HCT116 (cell line): ENCODE results near the gene SAPCD2. TPM values are rescaled to one million over a fixed set of nuclear protein-coding genes. Genes with fewer than 3 reads are reported as not detected.

Source experiments
- ATAC-seq: fragments of 200-7000 bp; cut with Tn5 transposase; 2 replicates; pipeline ENCODE4 v1.9.1; 2020; ENCODE audit warnings: mild to moderate bottlenecking, moderate library complexity
- BruUV-seq: library from RNA; stranded (reverse); fragments of 400-500 nt; replicated peaks from 2 replicates; lab custom pipeline; 2021; lab: Mats Ljungman, UMichigan
- CTCF ChIA-PET: fragments of 300-600 bp; sonication (Branson Sonifier 250); formaldehyde crosslinking; loops from one replicate; lab custom pipeline; 2021; ENCODE audit warnings: antibody characterized with exemption; lab: Charles Lee
- POLR2A ChIA-PET: fragments of 300-600, 350-600 bp; sonication (Branson Sonifier 250); formaldehyde crosslinking; loops from one replicate; lab custom pipeline; 2021; ENCODE audit warnings: antibody characterized with exemption; lab: Charles Lee
- RAD21 ChIA-PET, 2 experiments: fragments of 300-600 bp; sonication (Branson Sonifier 250); formaldehyde crosslinking; loops; one replicate each; lab custom pipeline; 2023; ENCODE audit warnings: low total read pairs in 2 of 2; ENCODE audit not compliant: uncharacterized antibody in 2 of 2, unreplicated experiment in 2 of 2, low non-redundant PET in 1 of 2; lab: Charles Lee
- DNase-seq: peaks from one replicate; pipeline ENCODE4 v3.0.0-alpha.2; 2010; ENCODE audit warnings: low read depth, low spot score
- H2AFZ ChIP-seq: fragments of 200-600 bp; shearing (Covaris generic), sonication (generic); 2 replicates; pipeline ENCODE4 v1.6.1; 2017; ENCODE audit warnings: low read depth, mixed run types, mixed read lengths, antibody characterized with exemption, low read length; ENCODE audit not compliant: poor library complexity, severe bottlenecking
- H3K27ac ChIP-seq: 2 replicates; pipeline ENCODE4 v1.5.1; 2012; ENCODE audit warnings: low read depth, low read length
- H3K27me3 ChIP-seq: fragments of 200-600 bp; sonication (generic); 2 replicates; pipeline ENCODE4 v1.6.1; 2016; ENCODE audit warnings: mixed run types, low read length, mixed read lengths; ENCODE audit not compliant: insufficient read depth
- H3K36me3 ChIP-seq, 2 experiments: fragments of 200-500 bp in 1 of 2; fragments of 200-600 bp in 1 of 2; sonication (Bioruptor generic) in 1 of 2; sonication (generic) in 1 of 2; 2 replicates each; pipeline versions ENCODE4 v1.5.1 to v1.6.1; 2014 to 2016; ENCODE audit warnings: low read length in 2 of 2, inconsistent platforms in 1 of 2, mixed read lengths in 1 of 2, mixed run types in 1 of 2; ENCODE audit not compliant: insufficient read depth in 2 of 2, control insufficient read depth in 1 of 2
- H3K4me1 ChIP-seq, 2 experiments: fragments of 200-600 bp in 1 of 2; sonication (generic) in 1 of 2; 2 replicates each; pipeline versions ENCODE4 v1.5.1 to v1.6.1; 2012 to 2017; ENCODE audit warnings: low read length in 2 of 2, inconsistent platforms in 1 of 2, mild to moderate bottlenecking in 1 of 2, mixed read lengths in 1 of 2, mixed run types in 1 of 2, moderate library complexity in 1 of 2; ENCODE audit not compliant: insufficient read depth in 2 of 2, control insufficient read depth in 1 of 2
- H3K4me2 ChIP-seq: fragments of 200-600 bp; sonication (generic); 2 replicates; pipeline ENCODE4 v1.6.1; 2017; ENCODE audit warnings: mixed run types, low read length, mixed read lengths
- H3K4me3 ChIP-seq, 2 experiments: fragments of 200-600 bp in 1 of 2; sonication (generic) in 1 of 2; replicated peaks in 1 of 2; 2 replicates each; pipeline ENCODE4 v1.5.1; 2011 to 2016; ENCODE audit warnings: low read length in 2 of 2, control low read depth in 1 of 2, low read depth in 1 of 2, mild to moderate bottlenecking in 1 of 2, mixed read lengths in 1 of 2, mixed run types in 1 of 2
- H3K79me2 ChIP-seq: fragments of 200-600 bp; sonication (generic); 2 replicates; pipeline ENCODE4 v1.6.1; 2017; ENCODE audit warnings: mild to moderate bottlenecking, mixed run types, low read length, moderate library complexity, mixed read lengths; ENCODE audit not compliant: insufficient read depth
- H3K9ac ChIP-seq: fragments of 200-600 bp; sonication (generic); 2 replicates; pipeline ENCODE4 v1.6.1; 2016; ENCODE audit warnings: low read length, mixed read lengths
- H3K9me2 ChIP-seq: fragments of 200-600 bp; sonication (generic), shearing (Covaris generic); 2 replicates; pipeline ENCODE4 v1.6.1; 2017; ENCODE audit warnings: mixed run types, mild to moderate bottlenecking, moderate library complexity; ENCODE audit not compliant: insufficient read depth
- H3K9me3 ChIP-seq, 2 experiments: fragments of 200-500 bp in 1 of 2; fragments of 200-600 bp in 1 of 2; sonication (Bioruptor generic) in 1 of 2; sonication (generic) in 1 of 2; 2 replicates each; pipeline ENCODE4 v1.6.1; 2014 to 2017; ENCODE audit warnings: low read length in 2 of 2, mixed read lengths in 2 of 2, inconsistent platforms in 1 of 2, low read depth in 1 of 2, mild to moderate bottlenecking in 1 of 2, mixed run types in 1 of 2, moderate library complexity in 1 of 2; ENCODE audit not compliant: control insufficient read depth in 1 of 2, insufficient read depth in 1 of 2
- H4K20me1 ChIP-seq: fragments of 200-600 bp; sonication (generic), shearing (Covaris generic); 2 replicates; pipeline ENCODE4 v1.6.1; 2017; ENCODE audit warnings: mixed run types, mild to moderate bottlenecking, moderate library complexity; ENCODE audit not compliant: insufficient read depth
- CBX3 ChIP-seq: IDR thresholded peaks from 2 replicates; pipeline ENCODE4 v1.6.1; 2012; ENCODE audit warnings: low read depth
- CEBPB ChIP-seq: IDR thresholded peaks from 2 replicates; pipeline ENCODE4 v1.6.1; 2012; ENCODE audit warnings: low read depth
- CTCF ChIP-seq, 3 experiments: fragments of 200-600 bp in 1 of 3; sonication (generic) in 1 of 3; IDR thresholded peaks in 2 of 3; conservative IDR thresholded peaks in 1 of 3; 2 replicates each; pipeline ENCODE4 v1.5.1; 2012 to 2017; ENCODE audit warnings: low read depth in 2 of 3, low read length in 2 of 3, antibody characterized with exemption in 1 of 3, borderline replicate concordance in 1 of 3, control low read depth in 1 of 3, mild to moderate bottlenecking in 1 of 3, mixed read lengths in 1 of 3, mixed run types in 1 of 3, moderate library complexity in 1 of 3; ENCODE audit not compliant: insufficient read depth in 1 of 3
- EGR1 ChIP-seq: IDR thresholded peaks from 2 replicates; pipeline ENCODE4 v1.6.1; 2012; ENCODE audit warnings: low read depth
- EZH2 ChIP-seq: fragments of 200-600 bp; sonication (generic); IDR thresholded peaks from 2 replicates; pipeline ENCODE4 v1.6.1; 2017; ENCODE audit warnings: antibody characterized with exemption, mixed run types
- FOSL1 ChIP-seq: IDR thresholded peaks from 2 replicates; pipeline ENCODE4 v1.6.1; 2012; ENCODE audit warnings: low read depth
- JUND ChIP-seq: IDR thresholded peaks from 2 replicates; pipeline ENCODE4 v1.6.1; 2012
- MAX ChIP-seq: IDR thresholded peaks from 2 replicates; pipeline ENCODE4 v1.6.1; 2012
- POLR2AphosphoS5 ChIP-seq: IDR thresholded peaks from 2 replicates; pipeline ENCODE4 v1.6.1; 2011; ENCODE audit warnings: mild to moderate bottlenecking, low read depth, low read length, moderate library complexity
- SRF ChIP-seq: IDR thresholded peaks from 2 replicates; pipeline ENCODE4 v1.6.1; 2012; ENCODE audit warnings: low read depth
- YY1 ChIP-seq: IDR thresholded peaks from 2 replicates; pipeline ENCODE4 v1.6.1; 2011; ENCODE audit warnings: low read length, low read depth, moderate library complexity, mild to moderate bottlenecking; ENCODE audit not compliant: insufficient replicate concordance; ENCODE audit errors: extremely low read depth
- ZBTB33 ChIP-seq: IDR thresholded peaks from 2 replicates; pipeline ENCODE4 v1.6.1; 2011; ENCODE audit warnings: mild to moderate bottlenecking, low read length, moderate library complexity; ENCODE audit not compliant: insufficient replicate concordance; ENCODE audit errors: extremely low read depth
- ZFX ChIP-seq: fragments of 450-650 bp; IDR thresholded peaks from 2 replicates; pipeline ENCODE4 v1.6.1; 2017
- ZNF274 ChIP-seq: fragments of 200-500 bp; sonication (Bioruptor generic); IDR thresholded peaks from 2 replicates; pipeline ENCODE4 v1.6.1; 2014; ENCODE audit warnings: mild to moderate bottlenecking, low read depth, low read length, inconsistent platforms
- intact Hi-C: fragments of 100-400 bp; cut with micrococcal nuclease; formaldehyde crosslinking; loops from 2 replicates; pipeline ENCODE4 v1.10.0; 2022
- total RNA-seq: library from RNA; stranded (reverse); gene quantifications from one replicate; pipeline ENCODE4 v1.2.1, GENCODE V29; 2021; ENCODE audit not compliant: unreplicated experiment

The SAPCD2 gene
- total RNA-seq, 1 experiment from 2014 or later = 71.7 TPM

DNA sequence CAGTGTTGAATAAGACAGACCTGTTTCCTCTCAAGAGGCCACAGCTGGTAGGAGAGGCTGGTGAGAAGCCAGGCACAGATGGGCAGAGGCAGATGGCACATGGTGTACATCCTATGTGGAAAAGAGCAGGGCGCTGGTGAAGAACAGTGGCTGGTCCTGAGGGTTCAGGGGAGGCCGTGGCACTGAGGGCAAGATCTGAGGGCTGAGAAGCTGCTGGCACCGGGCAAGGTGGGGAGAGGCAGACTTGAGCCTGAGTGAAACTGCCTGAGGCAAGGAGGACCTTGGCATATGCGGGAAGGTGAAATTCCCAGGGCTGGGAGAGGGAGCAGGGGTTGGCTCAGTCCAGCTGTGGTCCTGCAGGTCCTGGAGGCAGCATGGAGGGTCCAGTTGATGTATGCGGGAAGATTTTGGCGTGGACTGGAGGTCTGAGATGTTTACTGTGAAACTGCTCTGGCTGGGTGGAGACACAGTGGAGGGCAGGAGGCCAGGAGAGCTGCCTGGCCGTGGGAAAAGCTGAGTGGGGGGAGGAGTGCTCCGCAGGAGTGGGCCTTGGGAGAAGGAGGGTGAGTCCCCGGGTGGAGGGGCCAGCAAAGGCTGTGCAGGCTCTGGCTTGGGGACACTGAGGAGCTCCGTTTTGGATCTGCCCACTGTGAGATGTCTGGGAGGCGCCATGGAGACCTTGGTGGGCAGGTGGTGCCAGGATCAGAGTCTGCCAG lies 19.0 kb upstream of the SAPCD2 start:
- POLR2A ChIA-PET = no interaction called here
- Histone ChIP-seq H3K9me3 (no peaks in the 10 kb centered on the region), H3K36me3 (peaks cover 4 to 6% of the 10 kb centered on the region in 2 experiments; a peak in 2 of 4 replicates), H3K27me3 (no peaks in the 10 kb centered on the region), H3K9me2 (no peaks in the 10 kb centered on the region), H3K4me3 (no peak overlapping the region), H3K4me2 (no peak overlapping the region), H2AFZ (no peak overlapping the region), H4K20me1 (no peaks in the 10 kb centered on the region), H3K27ac (no peak overlapping the region), H3K79me2 (peaks cover 16% of the 10 kb centered on the region; the same call in 1 of the 2 replicates), H3K9ac (no peak overlapping the region), H3K4me1 (peaks cover 19 to 30% of the 10 kb centered on the region in 2 experiments)
- BruUV-seq = no TSS peak
- intact Hi-C loops = no loop called here
- ATAC-seq (no peak), DNase-seq (no peak)
- RAD21 ChIA-PET = interaction anchor here in 1 of 2 experiments (0.7 kb wide), 1 partner anchor 289 kb away, joined by 3 read pairs; no protein-coding TSS in a partner anchor
- TF ChIP-seq EGR1 = no peak
- TF ChIP-seq CTCF (IDR thresholded peaks at IDR 0.05 in 2 of 3, conservative IDR thresholded peaks at IDR 0.05 in 1 of 3; ENCODE audit: borderline replicate concordance in 1 of 3, insufficient read depth in 1 of 3, low read depth in 2 of 3, low read length in 2 of 3) = no peak
- TF ChIP-seq CBX3 = no peak
- TF ChIP-seq YY1 = no peak
- TF ChIP-seq ZNF274 = no peak
- no peak for TF ChIP-seq MAX
- TF ChIP-seq ZFX = no peak
- TF ChIP-seq JUND = no peak
- TF ChIP-seq FOSL1 = no peak
- no peak for TF ChIP-seq EZH2
- no peak for TF ChIP-seq SRF
- no peak for TF ChIP-seq ZBTB33
- TF ChIP-seq POLR2AphosphoS5 = no peak
- TF ChIP-seq CEBPB = no peak
- CTCF ChIA-PET = no interaction called here
